OCI-LY7 (cell line): ENCODE results near the gene ADPRM.

Experiments used
- EZH2phosphoT487 ChIP-seq: fragments of 200-600 bp; sonication (generic); IDR thresholded peaks from 2 replicates; pipeline ENCODE4 v1.6.1; 2018; ENCODE audit warnings: low read depth, borderline replicate concordance, mild to moderate bottlenecking, mixed run types, antibody characterized with exemption, low read length, moderate library complexity, mixed read lengths
- TF ChIP-seq, protein P1 (sequence below): fragments of 200-600 bp; sonication (generic); conservative IDR thresholded peaks from 2 replicates; pipeline ENCODE4 v1.5.1; 2014; ENCODE audit warnings: mild to moderate bottlenecking, antibody characterized with exemption, low read length, moderate library complexity, mixed read lengths

DNA sequence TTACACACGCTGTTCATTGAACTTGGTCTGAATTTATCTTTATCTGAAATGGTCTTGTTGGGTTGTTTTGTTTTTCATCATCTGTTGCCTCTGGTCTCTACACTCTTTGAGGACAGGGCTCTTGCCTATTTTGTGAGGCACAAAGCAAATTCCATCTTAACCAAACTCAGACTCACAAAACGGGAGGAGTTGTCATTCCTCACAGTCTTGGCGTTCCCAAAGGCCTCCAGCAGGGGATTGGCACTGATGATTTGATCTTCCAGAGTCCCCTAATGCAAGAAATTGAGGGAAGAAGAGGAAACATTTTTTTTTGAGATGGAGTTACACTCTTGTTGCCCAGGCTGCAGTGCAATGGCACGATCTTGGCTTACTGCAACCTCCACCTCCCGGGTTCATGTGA lies 49.0 kb upstream of the ADPRM start:
- TF ChIP-seq, protein P1, sequence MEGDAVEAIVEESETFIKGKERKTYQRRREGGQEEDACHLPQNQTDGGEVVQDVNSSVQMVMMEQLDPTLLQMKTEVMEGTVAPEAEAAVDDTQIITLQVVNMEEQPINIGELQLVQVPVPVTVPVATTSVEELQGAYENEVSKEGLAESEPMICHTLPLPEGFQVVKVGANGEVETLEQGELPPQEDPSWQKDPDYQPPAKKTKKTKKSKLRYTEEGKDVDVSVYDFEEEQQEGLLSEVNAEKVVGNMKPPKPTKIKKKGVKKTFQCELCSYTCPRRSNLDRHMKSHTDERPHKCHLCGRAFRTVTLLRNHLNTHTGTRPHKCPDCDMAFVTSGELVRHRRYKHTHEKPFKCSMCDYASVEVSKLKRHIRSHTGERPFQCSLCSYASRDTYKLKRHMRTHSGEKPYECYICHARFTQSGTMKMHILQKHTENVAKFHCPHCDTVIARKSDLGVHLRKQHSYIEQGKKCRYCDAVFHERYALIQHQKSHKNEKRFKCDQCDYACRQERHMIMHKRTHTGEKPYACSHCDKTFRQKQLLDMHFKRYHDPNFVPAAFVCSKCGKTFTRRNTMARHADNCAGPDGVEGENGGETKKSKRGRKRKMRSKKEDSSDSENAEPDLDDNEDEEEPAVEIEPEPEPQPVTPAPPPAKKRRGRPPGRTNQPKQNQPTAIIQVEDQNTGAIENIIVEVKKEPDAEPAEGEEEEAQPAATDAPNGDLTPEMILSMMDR: no peak
- no peak for TF ChIP-seq EZH2phosphoT487
